BE2C (cell line): ENCODE results near the gene OTOF.

ENCODE experiments used
- DNase-seq: peaks from one replicate; pipeline ENCODE4 v3.0.0-alpha.2; 2020
- H3K27me3 ChIP-seq: fragments of 250-450 bp; sonication (Bioruptor Pico); 2 replicates; pipeline ENCODE4 v1.5.1; 2020; ENCODE audit warnings: mild to moderate bottlenecking
- H3K36me3 ChIP-seq: fragments of 250-450 bp; sonication (Bioruptor Pico); 2 replicates; pipeline ENCODE4 v1.5.1; 2020; ENCODE audit warnings: mild to moderate bottlenecking
- H3K4me1 ChIP-seq: fragments of 250-450 bp; sonication (Bioruptor Pico); 2 replicates; pipeline ENCODE4 v1.5.1; 2020
- H3K4me3 ChIP-seq: 2 replicates; pipeline ENCODE4 v1.5.1; 2011; ENCODE audit warnings: low read depth, low read length
- H3K9me3 ChIP-seq: fragments of 250-450 bp; sonication (Bioruptor Pico); 2 replicates; pipeline ENCODE4 v1.5.1; 2020
- TF ChIP-seq, protein P1 (sequence below): IDR thresholded peaks from 2 replicates; pipeline ENCODE4 v1.5.1; 2012; ENCODE audit warnings: mild to moderate bottlenecking, low read depth, low read length

OTOF gene

GRCh38 chr2:26472821-26473655, 4.9 kb downstream of the OTOF start:
- no peak for DNase-seq
- H3K9me3 ChIP-seq, result no peaks in the 10 kb centered on the region
- H3K36me3 ChIP-seq, result no peaks in the 10 kb centered on the region
- H3K4me1 ChIP-seq, result peaks cover 6% of the 10 kb centered on the region
- no peaks in the 10 kb centered on the region for H3K27me3 ChIP-seq
- TF ChIP-seq, protein P1, sequence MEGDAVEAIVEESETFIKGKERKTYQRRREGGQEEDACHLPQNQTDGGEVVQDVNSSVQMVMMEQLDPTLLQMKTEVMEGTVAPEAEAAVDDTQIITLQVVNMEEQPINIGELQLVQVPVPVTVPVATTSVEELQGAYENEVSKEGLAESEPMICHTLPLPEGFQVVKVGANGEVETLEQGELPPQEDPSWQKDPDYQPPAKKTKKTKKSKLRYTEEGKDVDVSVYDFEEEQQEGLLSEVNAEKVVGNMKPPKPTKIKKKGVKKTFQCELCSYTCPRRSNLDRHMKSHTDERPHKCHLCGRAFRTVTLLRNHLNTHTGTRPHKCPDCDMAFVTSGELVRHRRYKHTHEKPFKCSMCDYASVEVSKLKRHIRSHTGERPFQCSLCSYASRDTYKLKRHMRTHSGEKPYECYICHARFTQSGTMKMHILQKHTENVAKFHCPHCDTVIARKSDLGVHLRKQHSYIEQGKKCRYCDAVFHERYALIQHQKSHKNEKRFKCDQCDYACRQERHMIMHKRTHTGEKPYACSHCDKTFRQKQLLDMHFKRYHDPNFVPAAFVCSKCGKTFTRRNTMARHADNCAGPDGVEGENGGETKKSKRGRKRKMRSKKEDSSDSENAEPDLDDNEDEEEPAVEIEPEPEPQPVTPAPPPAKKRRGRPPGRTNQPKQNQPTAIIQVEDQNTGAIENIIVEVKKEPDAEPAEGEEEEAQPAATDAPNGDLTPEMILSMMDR, result no peak
- H3K4me3 ChIP-seq, result no peak overlapping the region

- no peaks in the 10 kb centered on the region for H3K9me3 ChIP-seq
- no peaks in the 10 kb centered on the region for H3K4me1 ChIP-seq
- no peaks in the 10 kb centered on the region for H3K36me3 ChIP-seq
- peak; percentile 40 for DNase-seq
- TF ChIP-seq, protein P1, result peak; percentile 33
- no peaks in the 10 kb centered on the region for H3K27me3 ChIP-seq
- H3K4me3 ChIP-seq, result no peak overlapping the region
Measured at GRCh38 chr2:26471766-26472706, 5.9 kb downstream of the OTOF start.

DNA sequence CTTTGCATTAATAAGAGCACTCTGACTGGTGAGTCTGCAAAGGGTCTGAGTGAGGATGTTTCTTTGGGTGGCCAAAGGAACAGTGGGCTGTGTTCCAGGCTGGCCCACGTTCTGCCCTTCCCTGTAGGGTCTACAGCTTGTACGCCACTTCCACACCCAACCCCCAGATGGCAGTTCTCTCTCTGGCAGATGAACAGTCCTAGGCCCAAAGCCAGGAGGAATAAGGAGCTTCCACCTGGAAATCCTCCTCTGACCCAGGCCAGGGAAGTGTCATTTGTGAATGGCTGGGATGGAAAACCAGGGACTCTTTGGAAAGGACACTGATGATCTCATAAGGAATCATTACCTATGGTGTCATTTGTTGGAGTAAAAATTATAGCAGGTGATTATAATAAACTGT, 6.6 kb downstream of the OTOF start:
- Histone ChIP-seq H3K27me3 (no peaks in the 10 kb centered on the region), H3K4me3 (no peak overlapping the region), H3K4me1 (no peaks in the 10 kb centered on the region), H3K36me3 (no peaks in the 10 kb centered on the region), H3K9me3 (no peaks in the 10 kb centered on the region)
- TF ChIP-seq, protein P1, result peak; percentile 45
- no peak for DNase-seq

DNA sequence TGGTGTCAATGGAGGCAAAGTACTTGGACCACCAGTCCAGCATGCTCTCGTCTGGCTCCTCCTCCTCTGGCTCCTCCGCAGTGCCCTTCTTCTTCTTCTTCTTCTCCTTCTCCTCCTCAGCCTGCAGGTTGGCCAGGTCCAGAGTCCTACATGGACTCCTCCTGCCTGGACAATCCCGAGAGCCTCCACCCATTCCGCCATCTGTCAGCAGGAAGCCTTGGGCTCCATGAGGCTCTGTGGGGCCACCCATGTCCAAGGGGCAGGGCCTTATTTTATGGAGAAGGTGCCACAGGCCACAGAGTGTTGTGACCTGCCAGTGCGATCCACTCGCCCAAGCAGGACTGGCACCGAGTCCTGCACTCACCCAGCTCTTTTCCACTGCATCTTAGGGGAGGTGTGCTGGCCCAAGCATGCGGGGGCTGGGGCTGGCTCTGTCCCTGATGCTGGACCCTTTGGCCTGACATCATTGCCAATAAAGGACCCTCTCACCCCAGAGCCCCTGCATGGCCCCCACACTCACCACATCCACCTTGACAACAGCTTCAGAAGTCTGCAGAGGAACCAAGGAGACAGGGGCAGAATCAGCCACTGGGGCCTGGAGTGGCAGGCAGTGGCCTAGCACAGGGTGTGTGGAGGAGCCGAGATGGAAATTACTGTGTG, 7.2 kb downstream of the OTOF start:
- TF ChIP-seq, protein P1, result no peak
- DNase-seq, result no peak
- no peaks in the 10 kb centered on the region for H3K4me1 ChIP-seq
- H3K27me3 ChIP-seq, result no peaks in the 10 kb centered on the region
- H3K36me3 ChIP-seq, result no peaks in the 10 kb centered on the region
- H3K4me3 ChIP-seq, result no peak overlapping the region
- no peaks in the 10 kb centered on the region for H3K9me3 ChIP-seq

DNA sequence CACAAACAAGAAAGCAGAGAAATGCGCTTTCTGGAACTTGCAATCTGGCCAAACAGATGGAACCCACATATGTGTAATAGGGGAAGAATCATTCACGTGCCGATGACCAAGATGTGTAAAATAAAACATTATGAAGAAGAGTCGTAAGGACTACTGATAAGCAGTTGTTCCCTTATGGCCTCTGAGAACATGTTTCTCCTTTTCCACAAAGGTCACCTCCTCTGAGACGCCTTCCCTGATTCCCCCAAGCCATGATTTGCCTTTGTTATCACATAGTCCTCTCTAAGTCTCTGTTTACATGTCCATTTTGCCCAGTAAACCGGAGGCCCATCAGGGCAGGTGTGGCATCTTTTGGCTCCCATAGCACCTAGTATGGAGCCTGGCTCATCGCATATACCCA, 8.0 kb downstream of the OTOF start:
- Histone ChIP-seq H3K4me3 (no peak overlapping the region), H3K36me3 (no peaks in the 10 kb centered on the region), H3K27me3 (no peaks in the 10 kb centered on the region), H3K9me3 (no peaks in the 10 kb centered on the region), H3K4me1 (no peaks in the 10 kb centered on the region)
- no peak for DNase-seq
- TF ChIP-seq, protein P1, result no peak
